ENCODE results near the gene DGKZ. TPM values are rescaled to one million over a fixed set of nuclear protein-coding genes. Genes with fewer than 3 reads are reported as not detected.

Gene DGKZ
- total and polyA plus RNA-seq, 10 of the 15 experiments (the other 5 are each of a cell fraction or from before 2014, with no cell fraction given), result 0.50 to 78.4 (median 39.5) TPM

DNA sequence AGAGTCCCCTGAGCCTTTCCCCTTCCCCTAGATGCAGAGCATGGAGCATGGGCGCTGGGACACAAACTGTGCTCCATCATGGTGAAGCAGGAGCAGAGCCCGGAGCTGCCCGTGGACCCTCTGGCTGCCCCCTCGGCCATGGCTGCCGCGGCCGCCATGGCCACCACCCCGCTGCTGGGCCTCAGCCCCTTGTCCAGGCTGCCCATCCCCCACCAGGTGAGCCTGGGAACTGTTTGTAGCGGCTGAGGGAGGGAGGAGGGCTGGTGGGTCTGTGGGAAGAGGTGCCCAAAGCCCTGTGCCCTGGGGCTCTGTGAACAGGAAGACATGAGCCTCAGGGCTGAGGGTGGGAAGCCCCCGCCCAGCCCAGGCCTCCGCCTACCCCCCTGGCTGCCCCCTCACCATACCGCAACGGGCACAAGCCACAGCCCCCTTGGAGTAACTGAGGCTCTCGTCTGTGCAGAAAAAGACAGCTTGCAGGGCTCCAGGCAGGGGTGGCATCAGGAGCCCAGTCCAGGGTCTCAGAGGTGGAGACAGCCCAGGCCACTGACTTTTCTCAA lies 39.4 kb upstream of the DGKZ start:
- WGBS (ENCODE audit: insufficient coverage, insufficient replicate concordance, low lambda C conversion rate, missing lambda C conversion rate), result 45% methylated on average over 12 of the region's 14 CpGs
- Histone ChIP-seq H3K4me1 (ENCODE audit: control insufficient read depth, insufficient read depth, low read length) (peaks cover 10% of the 10 kb centered on the region), H3K27ac (ENCODE audit: control insufficient read depth, insufficient read depth) (no peak overlapping the region), H3K9ac (ENCODE audit: control insufficient read depth, insufficient read depth, low read length) (no peak overlapping the region), H2AFZ (ENCODE audit: control insufficient read depth, low read depth, low read length) (no peak overlapping the region), H3K4me3 (no peak overlapping the region), H3K4me2 (ENCODE audit: control insufficient read depth, insufficient read depth) (no peak overlapping the region), H3K79me2 (ENCODE audit: control insufficient read depth, insufficient read depth, low read length) (no peaks in the 10 kb centered on the region), H4K20me1 (ENCODE audit: control insufficient read depth, insufficient read depth) (no peaks in the 10 kb centered on the region), H3K27me3 (replicated peaks in 1 of 2; ENCODE audit: control insufficient read depth in 2 of 2, insufficient read depth in 2 of 2, low read length in 1 of 2) (no peaks in the 10 kb centered on the region; a peak in 1 of 4 replicates), H3K36me3 (ENCODE audit: control insufficient read depth in 2 of 2, insufficient read depth in 2 of 2, low read length in 1 of 2) (no peaks in the 10 kb centered on the region), H3K9me3 (replicated peaks; ENCODE audit: control insufficient read depth, insufficient read depth, low read length) (no peaks in the 10 kb centered on the region)
- BruUV-seq (replicated peaks), result no TSS peak
- intact Hi-C loops (cut with micrococcal nuclease; ENCODE audit: unreplicated experiment), result loop anchor here (1.0 to 10.0 kb wide), 5 partner anchors 61 to 343 kb away; partner anchors contain the start of gene PHF21A
- DNase-seq (ENCODE audit: low read depth, low spot score) (no peak), ATAC-seq (no peak), FAIRE-seq (no peak)
- ChIA-PET SMC1A (ENCODE audit: uncharacterized antibody, unreplicated experiment) (interaction anchor here (0.7 to 7.0 kb wide), 15 partner anchors 8 to 343 kb away, joined by 3 to 120 read pairs (median 4); no protein-coding TSS in a partner anchor), RAD21 (ENCODE audit: unreplicated experiment) (interaction anchor here (0.6 to 14.8 kb wide), 7 partner anchors 11 to 1342 kb away, joined by 4 to 316 read pairs (median 7); partner anchors contain the start of gene CREB3L1), CTCF (interaction anchor here (0.5 to 14.4 kb wide), 24 partner anchors 8 to 342 kb away, joined by 3 to 626 read pairs (median 6); partner anchors contain the start of genes CREB3L1 and DGKZ), POLR2A (interaction anchor here (0.5 to 1.3 kb wide), 4 partner anchors 11 to 182 kb away, joined by 3 to 5 read pairs (median 4); no protein-coding TSS in a partner anchor)
- in situ Hi-C loops (cut with MboI), result no loop called here
- TF ChIP-seq NBN (IDR thresholded peaks at IDR 0.05) (no peak), SP1 (IDR thresholded peaks at IDR 0.05; ENCODE audit: low read depth, low read length) (no peak), NRF1 (conservative IDR thresholded peaks at IDR 0.05; ENCODE audit: low read depth, low read length) (no peak), NFYA (IDR thresholded peaks at IDR 0.05; ENCODE audit: borderline replicate concordance, low read depth, low read length) (no peak), TARDBP (IDR thresholded peaks at IDR 0.05; ENCODE audit: borderline replicate concordance) (no peak), SIN3A (IDR thresholded peaks at IDR 0.05; ENCODE audit: low read depth, low read length) (no peak), ZBTB33 (IDR thresholded peaks at IDR 0.05) (no peak), IKZF1 (conservative IDR thresholded peaks at IDR 0.05) (no peak), STAT1 (conservative IDR thresholded peaks at IDR 0.05) (no peak)
- TF ChIP-seq, protein P1, sequence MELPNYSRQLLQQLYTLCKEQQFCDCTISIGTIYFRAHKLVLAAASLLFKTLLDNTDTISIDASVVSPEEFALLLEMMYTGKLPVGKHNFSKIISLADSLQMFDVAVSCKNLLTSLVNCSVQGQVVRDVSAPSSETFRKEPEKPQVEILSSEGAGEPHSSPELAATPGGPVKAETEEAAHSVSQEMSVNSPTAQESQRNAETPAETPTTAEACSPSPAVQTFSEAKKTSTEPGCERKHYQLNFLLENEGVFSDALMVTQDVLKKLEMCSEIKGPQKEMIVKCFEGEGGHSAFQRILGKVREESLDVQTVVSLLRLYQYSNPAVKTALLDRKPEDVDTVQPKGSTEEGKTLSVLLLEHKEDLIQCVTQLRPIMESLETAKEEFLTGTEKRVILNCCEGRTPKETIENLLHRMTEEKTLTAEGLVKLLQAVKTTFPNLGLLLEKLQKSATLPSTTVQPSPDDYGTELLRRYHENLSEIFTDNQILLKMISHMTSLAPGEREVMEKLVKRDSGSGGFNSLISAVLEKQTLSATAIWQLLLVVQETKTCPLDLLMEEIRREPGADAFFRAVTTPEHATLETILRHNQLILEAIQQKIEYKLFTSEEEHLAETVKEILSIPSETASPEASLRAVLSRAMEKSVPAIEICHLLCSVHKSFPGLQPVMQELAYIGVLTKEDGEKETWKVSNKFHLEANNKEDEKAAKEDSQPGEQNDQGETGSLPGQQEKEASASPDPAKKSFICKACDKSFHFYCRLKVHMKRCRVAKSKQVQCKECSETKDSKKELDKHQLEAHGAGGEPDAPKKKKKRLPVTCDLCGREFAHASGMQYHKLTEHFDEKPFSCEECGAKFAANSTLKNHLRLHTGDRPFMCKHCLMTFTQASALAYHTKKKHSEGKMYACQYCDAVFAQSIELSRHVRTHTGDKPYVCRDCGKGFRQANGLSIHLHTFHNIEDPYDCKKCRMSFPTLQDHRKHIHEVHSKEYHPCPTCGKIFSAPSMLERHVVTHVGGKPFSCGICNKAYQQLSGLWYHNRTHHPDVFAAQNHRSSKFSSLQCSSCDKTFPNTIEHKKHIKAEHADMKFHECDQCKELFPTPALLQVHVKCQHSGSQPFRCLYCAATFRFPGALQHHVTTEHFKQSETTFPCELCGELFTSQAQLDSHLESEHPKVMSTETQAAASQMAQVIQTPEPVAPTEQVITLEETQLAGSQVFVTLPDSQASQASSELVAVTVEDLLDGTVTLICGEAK (IDR thresholded peaks at IDR 0.05; ENCODE audit: borderline replicate concordance), result no peak

Measured in GM12878 (cell line).